ENCODE measurements around the gene HTT.

The HTT gene

GRCh38 chr4:3119464-3119863 is 45.0 kb downstream of the HTT start:
- no peaks in the 10 kb centered on the region for H3K27me3 ChIP-seq (ENCODE audit: insufficient read depth, poor library complexity, severe bottlenecking)
- TF ChIP-seq POLR2AphosphoS5 (IDR thresholded peaks at IDR 0.05; ENCODE audit: low read depth) (no peak), CTCF (IDR thresholded peaks at IDR 0.05; ENCODE audit: insufficient read depth, low read length) (no peak), GABPA (IDR thresholded peaks at IDR 0.05; ENCODE audit: low read depth) (no peak), SPI1 (IDR thresholded peaks at IDR 0.05; ENCODE audit: borderline replicate concordance, low read depth) (no peak)
- TF ChIP-seq, protein P1, sequence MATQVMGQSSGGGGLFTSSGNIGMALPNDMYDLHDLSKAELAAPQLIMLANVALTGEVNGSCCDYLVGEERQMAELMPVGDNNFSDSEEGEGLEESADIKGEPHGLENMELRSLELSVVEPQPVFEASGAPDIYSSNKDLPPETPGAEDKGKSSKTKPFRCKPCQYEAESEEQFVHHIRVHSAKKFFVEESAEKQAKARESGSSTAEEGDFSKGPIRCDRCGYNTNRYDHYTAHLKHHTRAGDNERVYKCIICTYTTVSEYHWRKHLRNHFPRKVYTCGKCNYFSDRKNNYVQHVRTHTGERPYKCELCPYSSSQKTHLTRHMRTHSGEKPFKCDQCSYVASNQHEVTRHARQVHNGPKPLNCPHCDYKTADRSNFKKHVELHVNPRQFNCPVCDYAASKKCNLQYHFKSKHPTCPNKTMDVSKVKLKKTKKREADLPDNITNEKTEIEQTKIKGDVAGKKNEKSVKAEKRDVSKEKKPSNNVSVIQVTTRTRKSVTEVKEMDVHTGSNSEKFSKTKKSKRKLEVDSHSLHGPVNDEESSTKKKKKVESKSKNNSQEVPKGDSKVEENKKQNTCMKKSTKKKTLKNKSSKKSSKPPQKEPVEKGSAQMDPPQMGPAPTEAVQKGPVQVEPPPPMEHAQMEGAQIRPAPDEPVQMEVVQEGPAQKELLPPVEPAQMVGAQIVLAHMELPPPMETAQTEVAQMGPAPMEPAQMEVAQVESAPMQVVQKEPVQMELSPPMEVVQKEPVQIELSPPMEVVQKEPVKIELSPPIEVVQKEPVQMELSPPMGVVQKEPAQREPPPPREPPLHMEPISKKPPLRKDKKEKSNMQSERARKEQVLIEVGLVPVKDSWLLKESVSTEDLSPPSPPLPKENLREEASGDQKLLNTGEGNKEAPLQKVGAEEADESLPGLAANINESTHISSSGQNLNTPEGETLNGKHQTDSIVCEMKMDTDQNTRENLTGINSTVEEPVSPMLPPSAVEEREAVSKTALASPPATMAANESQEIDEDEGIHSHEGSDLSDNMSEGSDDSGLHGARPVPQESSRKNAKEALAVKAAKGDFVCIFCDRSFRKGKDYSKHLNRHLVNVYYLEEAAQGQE (IDR thresholded peaks at IDR 0.05; ENCODE audit: insufficient replicate concordance, low read depth) = no peak

DNA sequence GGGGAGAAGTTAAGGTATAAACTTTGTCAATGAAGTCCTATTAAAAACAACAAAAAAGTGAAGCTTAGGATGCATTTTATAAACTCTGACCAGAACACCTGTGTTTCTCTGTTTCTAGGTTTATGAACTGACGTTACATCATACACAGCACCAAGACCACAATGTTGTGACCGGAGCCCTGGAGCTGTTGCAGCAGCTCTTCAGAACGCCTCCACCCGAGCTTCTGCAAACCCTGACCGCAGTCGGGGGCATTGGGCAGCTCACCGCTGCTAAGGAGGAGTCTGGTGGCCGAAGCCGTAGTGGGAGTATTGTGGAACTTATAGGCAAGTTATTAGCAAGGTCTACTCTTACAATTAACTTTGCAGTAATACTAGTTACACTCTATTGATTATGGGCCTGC is 46.6 kb downstream of the HTT start:
- TF ChIP-seq CTCF (IDR thresholded peaks at IDR 0.05; ENCODE audit: insufficient read depth, low read length) = no peak
- no peak for TF ChIP-seq GABPA (IDR thresholded peaks at IDR 0.05; ENCODE audit: low read depth)
- TF ChIP-seq SPI1 (IDR thresholded peaks at IDR 0.05; ENCODE audit: borderline replicate concordance, low read depth) = no peak
- no peak for TF ChIP-seq POLR2AphosphoS5 (IDR thresholded peaks at IDR 0.05; ENCODE audit: low read depth)
- TF ChIP-seq, protein P1 (IDR thresholded peaks at IDR 0.05; ENCODE audit: insufficient replicate concordance, low read depth) = no peak
- Histone ChIP-seq H3K27me3 (ENCODE audit: insufficient read depth, poor library complexity, severe bottlenecking) (no peaks in the 10 kb centered on the region), H3K4me3 (replicated peaks; ENCODE audit: insufficient read depth, low read length) (no peak overlapping the region), H3K27ac (replicated peaks) (peak overlapping the region; percentile 66)
- peak in 1 of 2 experiments; percentile 81 for DNase-seq (ENCODE audit: low read depth in 1 of 2, low spot score in 1 of 2)

More at GRCh38 chr4:3119464-3119863, 45.0 kb downstream of the HTT start:
- no peak overlapping the region for H3K27ac ChIP-seq (replicated peaks)
- no peak for DNase-seq (ENCODE audit: low read depth in 1 of 2, low spot score in 1 of 2)
- H3K4me3 ChIP-seq (replicated peaks; ENCODE audit: insufficient read depth, low read length) = no peak overlapping the region

GRCh38 chr4:3121596-3121995 is 47.1 kb downstream of the HTT start:
- peak in 1 of 2 experiments; percentile 18 for DNase-seq (ENCODE audit: low read depth in 1 of 2, low spot score in 1 of 2)
- Histone ChIP-seq H3K4me3 (replicated peaks; ENCODE audit: insufficient read depth, low read length) (no peak overlapping the region), H3K27me3 (ENCODE audit: insufficient read depth, poor library complexity, severe bottlenecking) (no peaks in the 10 kb centered on the region), H3K27ac (replicated peaks) (peak overlapping the region; percentile 63)
- no peak for TF ChIP-seq GABPA (IDR thresholded peaks at IDR 0.05; ENCODE audit: low read depth)

- no peak overlapping the region for H3K4me3 ChIP-seq (replicated peaks; ENCODE audit: insufficient read depth, low read length)
- DNase-seq (ENCODE audit: low read depth in 1 of 2, low spot score in 1 of 2) = no peak
- peak overlapping the region; percentile 63 for H3K27ac ChIP-seq (replicated peaks)
- TF ChIP-seq, protein P1 (IDR thresholded peaks at IDR 0.05; ENCODE audit: insufficient replicate concordance, low read depth) = no peak
- TF ChIP-seq SPI1 (IDR thresholded peaks at IDR 0.05; ENCODE audit: borderline replicate concordance, low read depth) = no peak
- no peaks in the 10 kb centered on the region for H3K27me3 ChIP-seq (ENCODE audit: insufficient read depth, poor library complexity, severe bottlenecking)
Measured at GRCh38 chr4:3122081-3122563, 47.6 kb downstream of the HTT start.
